ENCODE measurements around the gene LYRM4.

DNA sequence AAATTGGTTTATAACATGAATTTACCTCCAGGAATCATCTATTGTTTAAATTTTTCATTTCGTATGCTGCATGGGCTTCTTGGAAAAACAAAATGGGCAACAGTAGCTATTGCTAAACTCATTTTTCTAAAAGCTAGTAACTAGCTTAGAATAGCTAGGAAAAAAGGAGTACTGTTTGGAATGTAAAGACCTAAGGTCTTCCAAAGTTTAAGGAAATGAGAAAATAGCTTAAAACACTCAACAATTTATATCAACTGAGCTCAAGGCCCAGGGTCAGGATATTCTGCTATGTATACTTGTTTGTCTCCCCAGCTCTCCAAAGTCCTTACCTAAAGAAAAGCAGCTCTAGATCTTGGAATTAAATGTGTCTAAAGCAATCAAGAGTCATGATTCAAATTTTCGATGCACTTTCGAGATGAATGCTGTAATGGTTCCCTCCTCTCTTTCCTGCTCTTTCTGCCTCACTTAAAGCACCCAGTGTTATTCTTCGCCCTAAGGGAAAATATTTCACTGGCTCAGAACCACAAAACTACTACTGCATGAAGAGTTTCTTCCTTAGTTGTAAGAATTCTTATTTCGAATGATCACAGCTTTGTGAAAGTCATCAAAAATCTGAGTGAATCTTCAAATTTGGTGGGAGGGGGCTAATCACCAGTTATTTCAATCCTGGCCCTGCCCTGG is 41.6 kb downstream of the LYRM4 start:
- TF ChIP-seq ZNF184 (tag by site-specific recombination; IDR thresholded peaks at IDR 0.05) (no peak), ZNF561 (tag by site-specific recombination; IDR thresholded peaks at IDR 0.05; ENCODE audit: borderline replicate concordance) (no peak), ZNF121 (tag by site-specific recombination; IDR thresholded peaks at IDR 0.05) (no peak), ZBTB10 (tag by site-specific recombination; IDR thresholded peaks at IDR 0.05) (no peak), ZBTB1 (tag by site-specific recombination; IDR thresholded peaks at IDR 0.05) (no peak), MEIS1 (CRISPR knock-in tag; IDR thresholded peaks at IDR 0.05; ENCODE audit: borderline replicate concordance) (no peak), ZFP3 (tag by site-specific recombination; IDR thresholded peaks at IDR 0.05; ENCODE audit: low read depth) (no peak), ZSCAN18 (tag by site-specific recombination; IDR thresholded peaks at IDR 0.05) (no peak), ZNF112 (tag by site-specific recombination; IDR thresholded peaks at IDR 0.05) (no peak)
- TF ChIP-seq, protein P1, sequence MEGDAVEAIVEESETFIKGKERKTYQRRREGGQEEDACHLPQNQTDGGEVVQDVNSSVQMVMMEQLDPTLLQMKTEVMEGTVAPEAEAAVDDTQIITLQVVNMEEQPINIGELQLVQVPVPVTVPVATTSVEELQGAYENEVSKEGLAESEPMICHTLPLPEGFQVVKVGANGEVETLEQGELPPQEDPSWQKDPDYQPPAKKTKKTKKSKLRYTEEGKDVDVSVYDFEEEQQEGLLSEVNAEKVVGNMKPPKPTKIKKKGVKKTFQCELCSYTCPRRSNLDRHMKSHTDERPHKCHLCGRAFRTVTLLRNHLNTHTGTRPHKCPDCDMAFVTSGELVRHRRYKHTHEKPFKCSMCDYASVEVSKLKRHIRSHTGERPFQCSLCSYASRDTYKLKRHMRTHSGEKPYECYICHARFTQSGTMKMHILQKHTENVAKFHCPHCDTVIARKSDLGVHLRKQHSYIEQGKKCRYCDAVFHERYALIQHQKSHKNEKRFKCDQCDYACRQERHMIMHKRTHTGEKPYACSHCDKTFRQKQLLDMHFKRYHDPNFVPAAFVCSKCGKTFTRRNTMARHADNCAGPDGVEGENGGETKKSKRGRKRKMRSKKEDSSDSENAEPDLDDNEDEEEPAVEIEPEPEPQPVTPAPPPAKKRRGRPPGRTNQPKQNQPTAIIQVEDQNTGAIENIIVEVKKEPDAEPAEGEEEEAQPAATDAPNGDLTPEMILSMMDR (tag by site-specific recombination; IDR thresholded peaks at IDR 0.05), result no peak
- TF ChIP-seq, protein P2, sequence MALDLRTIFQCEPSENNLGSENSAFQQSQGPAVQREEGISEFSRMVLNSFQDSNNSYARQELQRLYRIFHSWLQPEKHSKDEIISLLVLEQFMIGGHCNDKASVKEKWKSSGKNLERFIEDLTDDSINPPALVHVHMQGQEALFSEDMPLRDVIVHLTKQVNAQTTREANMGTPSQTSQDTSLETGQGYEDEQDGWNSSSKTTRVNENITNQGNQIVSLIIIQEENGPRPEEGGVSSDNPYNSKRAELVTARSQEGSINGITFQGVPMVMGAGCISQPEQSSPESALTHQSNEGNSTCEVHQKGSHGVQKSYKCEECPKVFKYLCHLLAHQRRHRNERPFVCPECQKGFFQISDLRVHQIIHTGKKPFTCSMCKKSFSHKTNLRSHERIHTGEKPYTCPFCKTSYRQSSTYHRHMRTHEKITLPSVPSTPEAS (tag by site-specific recombination; IDR thresholded peaks at IDR 0.05), result no peak
- TF ChIP-seq, protein P3, sequence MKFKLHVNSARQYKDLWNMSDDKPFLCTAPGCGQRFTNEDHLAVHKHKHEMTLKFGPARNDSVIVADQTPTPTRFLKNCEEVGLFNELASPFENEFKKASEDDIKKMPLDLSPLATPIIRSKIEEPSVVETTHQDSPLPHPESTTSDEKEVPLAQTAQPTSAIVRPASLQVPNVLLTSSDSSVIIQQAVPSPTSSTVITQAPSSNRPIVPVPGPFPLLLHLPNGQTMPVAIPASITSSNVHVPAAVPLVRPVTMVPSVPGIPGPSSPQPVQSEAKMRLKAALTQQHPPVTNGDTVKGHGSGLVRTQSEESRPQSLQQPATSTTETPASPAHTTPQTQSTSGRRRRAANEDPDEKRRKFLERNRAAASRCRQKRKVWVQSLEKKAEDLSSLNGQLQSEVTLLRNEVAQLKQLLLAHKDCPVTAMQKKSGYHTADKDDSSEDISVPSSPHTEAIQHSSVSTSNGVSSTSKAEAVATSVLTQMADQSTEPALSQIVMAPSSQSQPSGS (tag by site-specific recombination; IDR thresholded peaks at IDR 0.05; ENCODE audit: low read depth), result no peak
- TF ChIP-seq, protein P4, sequence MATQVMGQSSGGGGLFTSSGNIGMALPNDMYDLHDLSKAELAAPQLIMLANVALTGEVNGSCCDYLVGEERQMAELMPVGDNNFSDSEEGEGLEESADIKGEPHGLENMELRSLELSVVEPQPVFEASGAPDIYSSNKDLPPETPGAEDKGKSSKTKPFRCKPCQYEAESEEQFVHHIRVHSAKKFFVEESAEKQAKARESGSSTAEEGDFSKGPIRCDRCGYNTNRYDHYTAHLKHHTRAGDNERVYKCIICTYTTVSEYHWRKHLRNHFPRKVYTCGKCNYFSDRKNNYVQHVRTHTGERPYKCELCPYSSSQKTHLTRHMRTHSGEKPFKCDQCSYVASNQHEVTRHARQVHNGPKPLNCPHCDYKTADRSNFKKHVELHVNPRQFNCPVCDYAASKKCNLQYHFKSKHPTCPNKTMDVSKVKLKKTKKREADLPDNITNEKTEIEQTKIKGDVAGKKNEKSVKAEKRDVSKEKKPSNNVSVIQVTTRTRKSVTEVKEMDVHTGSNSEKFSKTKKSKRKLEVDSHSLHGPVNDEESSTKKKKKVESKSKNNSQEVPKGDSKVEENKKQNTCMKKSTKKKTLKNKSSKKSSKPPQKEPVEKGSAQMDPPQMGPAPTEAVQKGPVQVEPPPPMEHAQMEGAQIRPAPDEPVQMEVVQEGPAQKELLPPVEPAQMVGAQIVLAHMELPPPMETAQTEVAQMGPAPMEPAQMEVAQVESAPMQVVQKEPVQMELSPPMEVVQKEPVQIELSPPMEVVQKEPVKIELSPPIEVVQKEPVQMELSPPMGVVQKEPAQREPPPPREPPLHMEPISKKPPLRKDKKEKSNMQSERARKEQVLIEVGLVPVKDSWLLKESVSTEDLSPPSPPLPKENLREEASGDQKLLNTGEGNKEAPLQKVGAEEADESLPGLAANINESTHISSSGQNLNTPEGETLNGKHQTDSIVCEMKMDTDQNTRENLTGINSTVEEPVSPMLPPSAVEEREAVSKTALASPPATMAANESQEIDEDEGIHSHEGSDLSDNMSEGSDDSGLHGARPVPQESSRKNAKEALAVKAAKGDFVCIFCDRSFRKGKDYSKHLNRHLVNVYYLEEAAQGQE (tag by site-specific recombination; IDR thresholded peaks at IDR 0.05), result no peak

Measured in HEK293 (cell line).